SK-N-SH (cell line): Measurements from ENCODE around the gene TANC1. TPM values are rescaled to one million over a fixed set of nuclear protein-coding genes. Genes with fewer than 3 reads are reported as not detected.

Experiments used
- CTCF ChIA-PET: fragments of 300-600, 350-600 bp; formaldehyde crosslinking; extraction: SDS; loops from one replicate; lab custom pipeline; 2021; lab: Yijun Ruan, JAX
- POLR2A ChIA-PET: fragments of 350-600 bp; sonication (Branson Sonifier 250); formaldehyde crosslinking; extraction: SDS; loops from one replicate; lab custom pipeline; 2020; ENCODE audit warnings: antibody characterized with exemption, inconsistent platforms; lab: Yijun Ruan, JAX
- DNase-seq: peaks from one replicate; pipeline ENCODE4 v3.0.0; 2012
- H2AFZ ChIP-seq: fragments of 200-600 bp; sonication (generic); 2 replicates; pipeline ENCODE4 v1.8.1; 2016; ENCODE audit warnings: antibody characterized with exemption, mild to moderate bottlenecking, low read depth
- H3F3A ChIP-seq: fragments of 200-600 bp; sonication (generic); replicated peaks from 2 replicates; pipeline ENCODE3; 2016; ENCODE audit warnings: antibody characterized with exemption, mild to moderate bottlenecking; ENCODE audit not compliant: insufficient read depth
- H3K27ac ChIP-seq, 2 experiments: fragments of 200-500 bp in 1 of 2; fragments of 200-600 bp in 1 of 2; sonication (Bioruptor generic) in 1 of 2; sonication (generic), shearing (Covaris generic) in 1 of 2; 2 replicates each; pipeline versions ENCODE4 v1.5.1 to v1.6.1; 2014 to 2016; ENCODE audit warnings: low read depth in 2 of 2, inconsistent platforms in 1 of 2, low read length in 1 of 2, mild to moderate bottlenecking in 1 of 2, mixed read lengths in 1 of 2
- H3K27me3 ChIP-seq: fragments of 200-600 bp; sonication (generic), shearing (Covaris generic); 2 replicates; pipeline ENCODE4 v1.6.1; 2016; ENCODE audit warnings: mixed run types; ENCODE audit not compliant: insufficient read depth
- H3K36me3 ChIP-seq, 2 experiments: fragments of 200-500 bp in 1 of 2; fragments of 200-600 bp in 1 of 2; sonication (Bioruptor generic) in 1 of 2; sonication (generic) in 1 of 2; replicated peaks in 1 of 2; 2 replicates each; pipeline versions ENCODE3 to v1.5.1; 2014 to 2016; ENCODE audit warnings: low read length in 1 of 2, mild to moderate bottlenecking in 1 of 2; ENCODE audit not compliant: insufficient read depth in 2 of 2, control insufficient read depth in 1 of 2
- H3K4me1 ChIP-seq, 2 experiments: fragments of 200-500 bp in 1 of 2; fragments of 200-600 bp in 1 of 2; sonication (Bioruptor generic) in 1 of 2; sonication (generic), shearing (Covaris generic) in 1 of 2; 2 replicates each; pipeline versions ENCODE4 v1.5.1 to v1.6.1; 2014 to 2016; ENCODE audit warnings: low read depth in 1 of 2, low read length in 1 of 2, mixed run types in 1 of 2; ENCODE audit not compliant: insufficient read depth in 2 of 2, control insufficient read depth in 1 of 2
- H3K4me2 ChIP-seq: fragments of 200-600 bp; sonication (generic), shearing (Covaris generic); 2 replicates; pipeline ENCODE4 v1.6.1; 2017; ENCODE audit warnings: mixed run types
- H3K4me3 ChIP-seq, 2 experiments: fragments of 200-500 bp in 1 of 2; fragments of 200-600 bp in 1 of 2; sonication (Bioruptor generic) in 1 of 2; sonication (generic), shearing (Covaris generic) in 1 of 2; 2 replicates each; pipeline versions ENCODE4 v1.5.1 to v1.8.1; 2014 to 2016; ENCODE audit warnings: low read depth in 2 of 2, inconsistent platforms in 1 of 2, low read length in 1 of 2, mild to moderate bottlenecking in 1 of 2, mixed read lengths in 1 of 2, moderate library complexity in 1 of 2
- H3K79me2 ChIP-seq: fragments of 200-600 bp; sonication (generic); 2 replicates; pipeline ENCODE4 v1.8.1; 2017; ENCODE audit warnings: mild to moderate bottlenecking; ENCODE audit not compliant: insufficient read depth
- H3K9ac ChIP-seq: fragments of 200-600 bp; sonication (generic); 2 replicates; pipeline ENCODE4 v1.6.1; 2017; ENCODE audit warnings: mixed run types
- H3K9me2 ChIP-seq: fragments of 200-600 bp; sonication (generic); 2 replicates; pipeline ENCODE4 v1.6.1; 2017; ENCODE audit warnings: mixed run types
- H3K9me3 ChIP-seq: fragments of 200-600 bp; sonication (generic); 2 replicates; pipeline ENCODE4 v1.6.1; 2017; ENCODE audit warnings: mixed run types, mild to moderate bottlenecking, moderate library complexity
- H4K20me1 ChIP-seq: fragments of 200-600 bp; sonication (generic); 2 replicates; pipeline ENCODE4 v1.6.1; 2017; ENCODE audit warnings: mild to moderate bottlenecking, mixed run types; ENCODE audit not compliant: insufficient read depth
- CHD2 ChIP-seq: fragments of 150-350 bp; IDR thresholded peaks from 2 replicates; pipeline ENCODE4 v1.6.1; 2018; ENCODE audit warnings: low read length; ENCODE audit not compliant: partially characterized antibody
- ELF1 ChIP-seq: IDR thresholded peaks from 2 replicates; pipeline ENCODE4 v1.4.0; 2012
- EP300 ChIP-seq, 2 experiments: IDR thresholded peaks; 2 replicates each; pipeline versions ENCODE4 v1.4.0 to v1.6.1; 2012; ENCODE audit warnings: borderline replicate concordance in 1 of 2, low read depth in 1 of 2, low read length in 1 of 2
- EZH2phosphoT487 ChIP-seq: fragments of 200-600 bp; sonication (generic); IDR thresholded peaks from 2 replicates; pipeline ENCODE4 v1.6.1; 2017; ENCODE audit warnings: low read depth, mixed run types, mild to moderate bottlenecking, antibody characterized with exemption, moderate library complexity, borderline replicate concordance
- GABPA ChIP-seq: IDR thresholded peaks from 2 replicates; pipeline ENCODE4 v1.4.0; 2012; ENCODE audit warnings: low read depth, mild to moderate bottlenecking
- GATA2 ChIP-seq: sonication (generic); formaldehyde crosslinking; IDR thresholded peaks from 2 replicates; pipeline ENCODE4 v1.5.0; 2020; ENCODE audit warnings: mild to moderate bottlenecking, missing genetic modification reagents
- JUND ChIP-seq: IDR thresholded peaks from 2 replicates; pipeline ENCODE4 v1.4.0; 2012
- MXI1 ChIP-seq: IDR thresholded peaks from 2 replicates; pipeline ENCODE4 v1.6.1; 2012; ENCODE audit warnings: mild to moderate bottlenecking, low read depth, low read length, improper control_type of control experiment
- NFIC ChIP-seq: IDR thresholded peaks from 2 replicates; pipeline ENCODE4 v1.4.0; 2012; ENCODE audit warnings: borderline replicate concordance
- NRF1 ChIP-seq: IDR thresholded peaks from 2 replicates; pipeline ENCODE4 v1.6.1; 2012; ENCODE audit warnings: low read depth, mild to moderate bottlenecking, low read length
- PBX3 ChIP-seq: IDR thresholded peaks from 2 replicates; pipeline ENCODE4; 2012
- RAD21 ChIP-seq: IDR thresholded peaks from 2 replicates; pipeline ENCODE4 v1.6.1; 2012; ENCODE audit warnings: mild to moderate bottlenecking, low read length
- RCOR1 ChIP-seq: fragments of 150-350 bp; IDR thresholded peaks from 2 replicates; pipeline ENCODE4 v1.6.1; 2017; ENCODE audit warnings: antibody characterized with exemption, low read length
- RFX5 ChIP-seq: IDR thresholded peaks from 2 replicates; pipeline ENCODE4 v1.6.1; 2012; ENCODE audit warnings: mild to moderate bottlenecking, improper control_type of control experiment, low read length
- TAF1 ChIP-seq: IDR thresholded peaks from 2 replicates; pipeline ENCODE4 v1.6.1; 2012; ENCODE audit warnings: low read depth, mild to moderate bottlenecking, low read length, moderate library complexity, borderline replicate concordance
- YY1 ChIP-seq: IDR thresholded peaks from 2 replicates; pipeline ENCODE4 v1.4.0; 2012; ENCODE audit warnings: low read depth, mild to moderate bottlenecking
- ZBTB33 ChIP-seq: IDR thresholded peaks from 2 replicates; pipeline ENCODE4 v1.4.0; 2012; ENCODE audit warnings: low read depth, borderline replicate concordance
- WGBS: methylation state at CpG from one replicate; pipeline ENCODE4 v1.1.6; 2017; ENCODE audit warnings: low lambda C conversion rate; 5-methylcytosine and 5-hydroxymethylcytosine counted together
- polyA plus RNA-seq, 3 experiments: library from polyadenylated mRNA; depleted of rRNA; stranded (reverse); fragments of >200 nt; gene quantifications; 2 replicates each; pipeline ENCODE4 v1.2.3, GENCODE V29; 2012
- TF ChIP-seq, protein P1 (sequence below): fragments of 150-350 bp; IDR thresholded peaks from 2 replicates; pipeline ENCODE4 v1.6.1; 2016; ENCODE audit warnings: mild to moderate bottlenecking, low read depth, low read length
- TF ChIP-seq, protein P2 (sequence below): fragments of 150-350 bp; IDR thresholded peaks from 2 replicates; pipeline ENCODE4 v1.6.1; 2017; ENCODE audit warnings: antibody characterized with exemption, low read length, low read depth, borderline replicate concordance

TANC1 gene
- polyA plus RNA-seq, 1 of the 3 experiments (the other 2 are of a cell fraction), result 19.2 TPM

GRCh38 chr2:159152128-159152778 is 183.8 kb downstream of the TANC1 start:
- WGBS, result 98% methylated on average over 4 of the region's 4 CpGs
- Histone ChIP-seq H3K9ac (no peak overlapping the region), H3K9me3 (no peaks in the 10 kb centered on the region), H3K9me2 (no peaks in the 10 kb centered on the region), H2AFZ (no peak overlapping the region), H3K36me3 (peaks cover 10 to 62% of the 10 kb centered on the region in 2 experiments), H4K20me1 (no peaks in the 10 kb centered on the region), H3K4me3 (no peak overlapping the region), H3K4me2 (no peak overlapping the region), H3K27me3 (no peaks in the 10 kb centered on the region), H3K4me1 (peaks cover 4 to 11% of the 10 kb centered on the region in 2 experiments; a peak in 2 of 4 replicates), H3K79me2 (no peaks in the 10 kb centered on the region), H3K27ac (no peak overlapping the region), H3F3A (no peaks in the 10 kb centered on the region)
- TF ChIP-seq TAF1, result no peak
- no peak for DNase-seq
- ChIA-PET CTCF (interaction anchor here (1.0 kb wide), 1 partner anchor 11 kb away, joined by 3 read pairs; no protein-coding TSS in a partner anchor), POLR2A (no interaction called here)

DNA sequence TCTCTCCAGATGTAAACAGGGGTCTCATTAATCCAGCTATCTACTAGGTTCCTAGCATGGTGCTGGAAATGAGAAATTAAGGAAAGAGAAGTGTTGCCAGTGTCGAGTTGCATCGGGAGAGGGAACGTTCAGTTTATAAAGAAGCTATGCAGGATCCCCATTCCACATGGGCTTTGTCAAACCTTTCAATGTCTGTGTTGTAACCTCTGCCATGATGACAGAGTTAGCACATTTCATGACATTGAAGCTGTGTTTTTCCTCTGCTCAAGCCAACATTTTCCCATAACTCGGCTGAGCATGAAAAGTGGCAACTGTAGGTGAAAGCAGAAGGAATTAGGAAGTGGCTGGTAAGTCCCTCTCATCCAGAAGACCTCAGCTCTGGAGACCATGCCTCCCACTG is 184.6 kb downstream of the TANC1 start:
- no peak overlapping the region for H3K4me3 ChIP-seq
- no peaks in the 10 kb centered on the region for H4K20me1 ChIP-seq
- H2AFZ ChIP-seq, result no peak overlapping the region
- no peak overlapping the region for H3K27ac ChIP-seq
- ChIA-PET CTCF (interaction anchor here (0.9 to 1.4 kb wide), 3 partner anchors 10 to 99 kb away, joined by 3 to 4 read pairs (median 3); no protein-coding TSS in a partner anchor), POLR2A (no interaction called here)
- H3K4me1 ChIP-seq, result peaks cover 4 to 6% of the 10 kb centered on the region in 2 experiments; a peak in 2 of 4 replicates
- 98% methylated on average over 4 of the region's 4 CpGs for WGBS
- no peaks in the 10 kb centered on the region for H3F3A ChIP-seq
- H3K9ac ChIP-seq, result no peak overlapping the region
- H3K9me2 ChIP-seq, result no peaks in the 10 kb centered on the region
- no peaks in the 10 kb centered on the region for H3K9me3 ChIP-seq
- peaks cover 10 to 62% of the 10 kb centered on the region in 2 experiments for H3K36me3 ChIP-seq
- no peaks in the 10 kb centered on the region for H3K27me3 ChIP-seq
- no peak overlapping the region for H3K4me2 ChIP-seq
- H3K79me2 ChIP-seq, result no peaks in the 10 kb centered on the region
- no peak for DNase-seq
- TF ChIP-seq, protein P1, sequence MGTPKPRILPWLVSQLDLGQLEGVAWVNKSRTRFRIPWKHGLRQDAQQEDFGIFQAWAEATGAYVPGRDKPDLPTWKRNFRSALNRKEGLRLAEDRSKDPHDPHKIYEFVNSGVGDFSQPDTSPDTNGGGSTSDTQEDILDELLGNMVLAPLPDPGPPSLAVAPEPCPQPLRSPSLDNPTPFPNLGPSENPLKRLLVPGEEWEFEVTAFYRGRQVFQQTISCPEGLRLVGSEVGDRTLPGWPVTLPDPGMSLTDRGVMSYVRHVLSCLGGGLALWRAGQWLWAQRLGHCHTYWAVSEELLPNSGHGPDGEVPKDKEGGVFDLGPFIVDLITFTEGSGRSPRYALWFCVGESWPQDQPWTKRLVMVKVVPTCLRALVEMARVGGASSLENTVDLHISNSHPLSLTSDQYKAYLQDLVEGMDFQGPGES, result no peak
- TF ChIP-seq PBX3, result no peak
- TF ChIP-seq YY1, result no peak
- TF ChIP-seq NRF1, result no peak
- no peak for TF ChIP-seq NFIC
- no peak for TF ChIP-seq ZBTB33
- TF ChIP-seq EP300 (IDR thresholded peaks at IDR 0.05; ENCODE audit: borderline replicate concordance in 1 of 2, low read depth in 1 of 2, low read length in 1 of 2), result no peak
- no peak for TF ChIP-seq RAD21
- TF ChIP-seq, protein P2, sequence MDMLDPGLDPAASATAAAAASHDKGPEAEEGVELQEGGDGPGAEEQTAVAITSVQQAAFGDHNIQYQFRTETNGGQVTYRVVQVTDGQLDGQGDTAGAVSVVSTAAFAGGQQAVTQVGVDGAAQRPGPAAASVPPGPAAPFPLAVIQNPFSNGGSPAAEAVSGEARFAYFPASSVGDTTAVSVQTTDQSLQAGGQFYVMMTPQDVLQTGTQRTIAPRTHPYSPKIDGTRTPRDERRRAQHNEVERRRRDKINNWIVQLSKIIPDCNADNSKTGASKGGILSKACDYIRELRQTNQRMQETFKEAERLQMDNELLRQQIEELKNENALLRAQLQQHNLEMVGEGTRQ, result no peak
- no peak for TF ChIP-seq CHD2
- TF ChIP-seq GABPA, result no peak
- no peak for TF ChIP-seq RCOR1
- no peak for TF ChIP-seq JUND
- TF ChIP-seq EZH2phosphoT487, result no peak
- TF ChIP-seq GATA2, result no peak
- TF ChIP-seq ELF1, result no peak
- TF ChIP-seq RFX5, result no peak
- no peak for TF ChIP-seq MXI1
